Activated CD4-positive, alpha-beta T cell treated with anti-CD3 and anti-CD28 coated beads, Interleukin-10, Interleukin-2, amounts not matched to agents 100 ng/mL and 50 ng/mL, durations not matched to agents 16 hours and 8 hours (primary cell): ENCODE measurements around the gene CDRT4.
A peak's percentile ranks its signal among the peaks of the same experiment; 100 is the strongest.
"Not testable (repeated sequence)": the region's sequence is repeated elsewhere in the genome, so short reads cannot be mapped to it uniquely, and the experiment has no call there.

Source experiments
- DNase-seq: peaks from one replicate; pipeline ENCODE4 v3.0.0-alpha.2; 2020

CDRT4 gene

DNA sequence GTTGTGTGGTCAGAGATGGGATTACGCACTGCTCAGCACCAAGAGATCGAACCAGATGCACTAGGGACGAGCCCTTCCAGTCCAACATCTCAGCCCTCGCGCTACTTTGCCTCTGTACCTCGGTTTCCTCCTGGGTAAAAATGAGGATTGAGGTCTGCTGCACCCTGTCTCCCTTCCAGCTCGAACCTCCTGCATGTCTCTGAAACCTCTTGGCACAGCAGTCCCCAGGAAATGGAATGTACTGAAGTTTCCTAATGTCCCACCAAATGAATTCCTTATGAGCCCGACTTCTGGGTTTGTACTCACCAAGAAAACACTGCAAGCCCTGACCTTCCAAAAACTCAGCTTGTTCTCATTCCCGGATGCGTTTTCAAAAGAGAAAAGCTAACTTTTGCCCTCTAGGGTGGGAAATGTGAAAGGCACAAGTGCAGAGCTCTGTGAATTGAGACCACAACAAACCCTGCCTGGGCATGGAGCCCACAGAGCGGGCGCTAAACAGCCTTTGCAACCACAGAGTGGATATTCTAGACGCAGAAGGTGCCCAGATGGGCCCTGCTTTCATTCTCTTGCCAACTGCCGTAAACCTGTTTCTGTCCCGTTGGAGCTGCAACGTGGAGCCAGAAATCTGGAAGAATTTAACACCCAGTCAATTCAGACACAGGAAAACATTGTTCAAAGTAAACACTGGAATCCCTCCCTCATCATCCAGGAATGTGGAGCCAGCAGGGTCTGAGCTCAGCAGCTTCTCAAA is 10.3 kb downstream of the CDRT4 start:
- no peak for DNase-seq

- no peak for DNase-seq
These were observed 10.9 kb downstream of the CDRT4 start for GRCh38 chr17:15456496-15456895.

DNA sequence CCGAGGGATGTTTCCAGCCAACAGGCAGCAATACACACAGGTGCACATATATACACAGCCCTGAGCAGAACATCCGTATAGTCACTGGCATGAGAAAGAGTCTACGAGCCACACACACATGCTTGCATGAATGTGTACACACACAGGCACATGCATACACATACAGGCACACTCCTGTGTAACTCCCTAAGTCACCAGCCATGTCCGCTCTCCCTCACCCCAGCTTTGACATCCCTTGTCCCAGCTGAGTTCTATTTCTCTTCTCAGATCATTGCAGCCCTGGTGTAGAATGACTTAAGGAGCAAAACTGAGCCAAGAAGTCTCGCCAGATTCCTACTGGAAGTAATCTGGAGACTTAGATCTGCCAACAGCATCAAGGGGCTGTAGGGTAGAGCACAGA is 13.1 kb downstream of the CDRT4 start:
- DNase-seq: no peak

GRCh38 chr17:15453782-15454181 is 13.6 kb downstream of the CDRT4 start:
- DNase-seq: no peak

DNA sequence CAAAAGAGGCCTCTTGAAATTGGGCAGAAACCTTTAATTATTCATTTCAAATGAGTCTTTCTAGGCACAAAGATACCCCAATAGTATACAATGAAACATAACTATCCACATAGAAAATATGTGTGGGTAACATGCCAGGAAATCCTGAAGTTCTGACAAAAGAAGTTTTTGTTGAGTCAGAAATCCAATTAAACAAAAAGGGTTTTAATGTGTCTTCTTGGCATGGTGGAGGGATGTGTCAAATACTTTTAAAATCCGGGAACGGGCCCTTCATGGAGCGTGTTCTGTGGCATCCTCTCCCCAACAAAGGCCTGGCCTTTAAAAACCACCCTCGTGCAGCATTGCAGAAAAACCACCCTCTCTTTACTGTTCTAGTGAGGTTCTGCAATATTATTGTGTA is 14.2 kb downstream of the CDRT4 start:
- no peak for DNase-seq

GRCh38 chr17:15452746-15453145 is 14.7 kb downstream of the CDRT4 start:
- no peak for DNase-seq

GRCh38 chr17:15451680-15452079 is 15.7 kb downstream of the CDRT4 start:
- no peak for DNase-seq

DNA sequence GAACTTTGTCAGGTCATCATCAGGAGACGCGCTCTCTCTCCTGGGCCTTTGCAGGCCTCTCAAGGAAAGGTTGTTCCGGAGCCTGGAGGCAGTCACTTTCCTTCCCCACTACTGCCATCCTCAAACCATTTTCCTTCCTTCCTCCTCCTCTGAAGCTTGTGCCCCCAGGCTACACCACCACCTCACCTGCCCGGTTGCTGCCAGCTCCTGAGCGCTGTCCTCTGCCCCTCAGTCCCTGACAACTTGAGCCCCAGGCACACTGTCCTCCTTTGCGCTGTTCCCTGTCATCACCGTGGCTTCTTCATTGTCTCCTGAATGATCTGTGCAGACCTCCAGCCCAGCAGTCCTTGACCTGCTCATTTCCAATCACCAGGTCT is 18.9 kb downstream of the CDRT4 start:
- no peak for DNase-seq

- DNase-seq: no peak
These were observed 19.4 kb downstream of the CDRT4 start for GRCh38 chr17:15447928-15448579.

DNA sequence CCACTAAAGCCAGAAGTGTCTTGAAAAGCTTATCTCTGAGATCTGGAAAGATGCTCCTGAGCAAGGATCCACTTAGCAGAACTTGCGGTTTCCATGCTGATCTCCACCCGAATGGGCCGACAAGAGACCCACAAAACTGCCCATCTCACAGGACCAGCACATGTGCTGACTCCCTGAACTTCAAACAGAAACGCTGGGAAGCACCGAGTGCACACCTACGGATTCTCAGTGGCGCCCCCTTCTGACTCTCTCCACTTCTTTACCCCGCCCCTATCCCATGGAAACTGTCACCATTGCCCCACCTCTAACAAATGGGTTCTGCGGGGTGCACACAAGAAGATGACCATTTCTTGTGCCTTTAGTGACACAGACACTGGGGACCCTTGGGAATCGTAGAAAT is 21.4 kb downstream of the CDRT4 start:
- no peak for DNase-seq

DNA sequence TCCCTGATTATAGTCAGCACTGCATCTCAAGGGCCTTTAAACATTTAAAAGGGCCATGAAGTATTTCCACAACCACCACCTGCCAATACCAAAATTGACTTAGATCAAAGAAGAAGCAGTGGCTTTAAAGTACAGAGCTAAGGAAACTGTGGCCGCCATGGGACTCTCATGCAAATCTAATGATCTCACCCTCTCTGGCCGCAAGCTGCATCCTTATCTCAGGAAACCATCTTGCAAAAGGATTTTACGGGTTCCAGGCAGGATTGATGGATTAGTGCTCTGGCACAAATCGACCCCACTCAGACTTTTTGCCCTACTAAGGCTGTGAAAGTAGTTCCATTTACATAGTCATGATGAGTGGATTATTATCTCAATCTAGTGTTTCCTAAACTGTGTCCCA is 22.6 kb downstream of the CDRT4 start:
- no peak for DNase-seq

GRCh38 chr17:15442311-15443180 is 24.9 kb downstream of the CDRT4 start:
- no peak for DNase-seq

DNA sequence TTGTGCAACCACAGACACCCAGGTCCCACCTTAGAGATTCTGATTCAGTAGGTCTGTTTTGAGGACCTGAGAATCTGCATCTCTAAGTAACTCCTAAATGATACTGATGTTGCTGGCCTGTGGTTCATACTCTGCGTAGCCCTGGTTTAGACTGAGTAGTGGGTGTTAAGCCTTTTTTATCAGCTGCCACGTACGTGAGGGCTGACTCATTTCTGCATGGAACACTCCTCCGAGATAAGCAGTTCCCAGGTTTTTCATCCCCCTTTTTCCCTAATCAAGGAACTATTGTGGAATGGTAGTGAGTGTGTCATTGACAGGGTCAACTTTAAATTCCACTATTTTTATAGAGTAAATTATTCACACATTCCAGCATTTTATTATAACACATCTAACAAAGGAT is 26.1 kb downstream of the CDRT4 start:
- no peak for DNase-seq

DNA sequence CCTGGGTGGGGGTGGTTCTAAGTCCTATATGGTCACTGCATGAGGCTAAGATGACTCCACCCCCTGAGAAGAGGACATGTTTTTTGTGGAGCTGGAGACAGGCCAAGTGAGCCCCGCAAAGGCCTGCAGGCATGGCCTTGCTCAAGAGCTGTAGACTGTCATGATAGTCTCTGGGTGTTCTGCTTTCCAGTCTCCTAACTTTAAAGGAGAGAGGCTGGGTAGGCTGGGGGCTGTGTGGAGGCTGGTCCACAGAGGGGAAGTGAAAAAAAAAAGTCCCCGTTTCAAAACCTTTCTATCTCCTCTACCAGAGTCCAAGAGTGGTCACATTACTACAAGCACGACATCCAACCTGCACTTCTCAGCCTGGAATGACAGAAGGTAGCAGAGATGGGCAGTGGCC is 27.1 kb downstream of the CDRT4 start:
- no peak for DNase-seq

- DNase-seq: not testable (repeated sequence)
These were observed 28.0 kb downstream of the CDRT4 start for GRCh38 chr17:15439205-15439985.

- DNase-seq: no peak
These were observed 28.8 kb downstream of the CDRT4 start for GRCh38 chr17:15438491-15439105.

DNA sequence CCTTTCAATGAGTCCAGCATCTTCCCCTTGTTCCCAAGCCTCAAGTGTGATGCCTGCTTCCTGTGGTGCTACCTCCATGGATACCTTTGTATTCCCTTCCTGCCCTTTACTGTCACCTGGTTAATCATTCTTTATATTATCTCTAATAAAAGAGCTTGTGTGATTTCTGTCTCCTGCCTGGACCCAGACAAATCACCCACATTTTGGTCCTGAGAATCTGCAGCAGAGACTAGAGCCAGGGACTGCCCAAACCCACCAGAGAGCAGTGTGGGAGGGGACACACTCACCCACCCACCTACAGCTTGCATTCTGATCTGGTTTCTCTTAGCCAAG is 30.2 kb downstream of the CDRT4 start:
- DNase-seq: no peak

DNA sequence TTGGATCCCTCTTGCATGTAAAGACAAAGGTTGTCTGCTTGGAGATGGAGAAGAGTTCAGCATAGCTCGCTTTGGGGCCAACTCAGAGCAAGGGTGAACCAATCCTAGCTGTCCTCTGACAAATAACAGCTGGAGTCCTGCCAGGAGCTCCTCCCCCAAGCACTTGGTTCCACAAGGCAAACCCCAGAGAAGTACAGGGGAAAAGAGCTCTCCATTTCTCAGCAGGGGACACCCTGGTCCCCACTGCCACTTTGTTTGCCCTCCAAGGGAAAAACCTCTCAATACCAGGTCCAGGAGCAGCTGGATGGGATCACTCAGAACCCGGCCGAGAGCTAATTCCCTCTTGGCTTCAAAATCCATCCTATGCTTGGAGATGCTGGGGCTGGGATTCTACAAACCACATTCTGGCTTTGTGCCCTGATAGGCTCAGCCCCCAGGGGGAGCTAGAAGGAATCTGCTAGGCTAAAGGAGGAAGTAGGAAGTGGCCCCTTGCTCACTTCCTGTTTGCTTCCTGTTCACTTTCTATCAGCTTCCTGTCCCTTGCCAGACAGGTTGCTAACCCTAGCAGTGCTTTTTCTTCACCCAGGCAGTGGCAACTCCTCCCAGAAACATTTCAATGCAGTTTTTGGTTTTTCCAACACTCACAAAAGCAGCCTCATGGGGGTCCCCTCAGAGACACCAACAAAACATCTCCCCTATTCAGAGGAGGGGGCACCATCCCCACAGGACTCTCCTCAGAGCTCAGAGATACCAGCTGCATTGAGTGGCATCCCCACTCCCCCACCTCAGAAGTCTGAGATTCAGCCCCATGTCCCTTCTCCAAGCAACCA is 30.7 kb downstream of the CDRT4 start:
- DNase-seq: peak; percentile 61

DNA sequence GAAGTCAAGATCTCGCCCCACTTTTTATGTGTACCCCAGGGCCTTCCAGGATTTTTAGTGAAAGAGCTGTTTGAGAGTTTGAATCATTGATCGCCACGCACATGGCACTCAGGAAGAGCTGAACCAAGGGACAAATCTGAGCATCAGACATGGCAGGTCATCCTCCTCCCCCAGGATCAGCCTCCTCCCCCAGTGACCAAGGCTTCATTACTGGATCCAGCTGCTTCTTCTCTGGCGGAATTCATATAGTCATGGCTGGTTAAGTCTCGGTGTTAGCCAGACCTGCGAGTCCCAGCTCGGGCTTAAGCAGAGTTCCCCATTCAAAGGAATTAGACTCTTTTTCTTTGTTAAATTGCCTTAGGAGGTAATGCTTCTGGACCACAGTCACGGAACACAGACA is 32.5 kb downstream of the CDRT4 start:
- no peak for DNase-seq

GRCh38 chr17:15432807-15433611 is 34.4 kb downstream of the CDRT4 start:
- DNase-seq: no peak

GRCh38 chr17:15431766-15432165 is 35.7 kb downstream of the CDRT4 start:
- no peak for DNase-seq
